Osteoblast (primary cell): ENCODE measurements around the gene PLCB2. TPM values are rescaled to one million over a fixed set of nuclear protein-coding genes. Genes with fewer than 3 reads are reported as not detected.

Source experiments
- DNase-seq: peaks from one replicate; pipeline ENCODE4 v3.0.0; 2011; ENCODE audit warnings: low spot score, mixed read lengths; ENCODE audit not compliant: insufficient read length; ENCODE audit errors: missing footprints
- H2AFZ ChIP-seq: 2 replicates; pipeline ENCODE4 v1.6.0; 2011; ENCODE audit warnings: mild to moderate bottlenecking, low read length
- H3K27ac ChIP-seq: 2 replicates; pipeline ENCODE4 v1.5.1; 2011; ENCODE audit warnings: mild to moderate bottlenecking, low read depth, low read length, moderate library complexity
- H3K27me3 ChIP-seq: 2 replicates; pipeline ENCODE4 v1.6.0; 2012; ENCODE audit warnings: mild to moderate bottlenecking, control low read depth, inconsistent platforms, low read length, moderate library complexity; ENCODE audit not compliant: insufficient read depth
- H3K36me3 ChIP-seq: 2 replicates; pipeline ENCODE4 v1.5.1; 2011; ENCODE audit warnings: mild to moderate bottlenecking, low read length, control low read depth, moderate library complexity; ENCODE audit not compliant: insufficient read depth
- H3K4me1 ChIP-seq: 2 replicates; pipeline ENCODE4 v1.5.1; 2011; ENCODE audit warnings: mild to moderate bottlenecking, low read length, control low read depth, moderate library complexity; ENCODE audit not compliant: insufficient read depth
- H3K4me2 ChIP-seq: 2 replicates; pipeline ENCODE4 v1.6.0; 2011; ENCODE audit warnings: mild to moderate bottlenecking, low read length; ENCODE audit not compliant: insufficient read depth
- H3K4me3 ChIP-seq: fragments of 200-600 bp; sonication (generic); 3 replicates; pipeline ENCODE4 v1.5.1; 2012; ENCODE audit warnings: mild to moderate bottlenecking, low read length, inconsistent platforms; ENCODE audit not compliant: insufficient read depth
- H3K79me2 ChIP-seq: 2 replicates; pipeline ENCODE4 v1.6.0; 2012; ENCODE audit warnings: mild to moderate bottlenecking, low read length, control low read depth, inconsistent platforms; ENCODE audit not compliant: insufficient read depth
- H3K9me3 ChIP-seq: 2 replicates; pipeline ENCODE4 v1.5.1; 2011; ENCODE audit warnings: low read depth, low read length, control low read depth
- H4K20me1 ChIP-seq: 2 replicates; pipeline ENCODE4 v1.6.0; 2012; ENCODE audit warnings: mild to moderate bottlenecking, low read length, control low read depth; ENCODE audit not compliant: insufficient read depth
- total RNA-seq: library from RNA; depleted of rRNA; stranded (reverse); fragments of >200 nt; gene quantifications from 2 replicates; pipeline ENCODE4 v1.2.3, GENCODE V29; 2012
- TF ChIP-seq, protein P1 (sequence below): IDR thresholded peaks from 2 replicates; pipeline ENCODE4 v1.5.1; 2011; ENCODE audit warnings: mild to moderate bottlenecking, low read depth, low read length, moderate library complexity; ENCODE audit errors: extremely low read depth

Gene PLCB2
- total RNA-seq, 1 donor: under 0.01 TPM

DNA sequence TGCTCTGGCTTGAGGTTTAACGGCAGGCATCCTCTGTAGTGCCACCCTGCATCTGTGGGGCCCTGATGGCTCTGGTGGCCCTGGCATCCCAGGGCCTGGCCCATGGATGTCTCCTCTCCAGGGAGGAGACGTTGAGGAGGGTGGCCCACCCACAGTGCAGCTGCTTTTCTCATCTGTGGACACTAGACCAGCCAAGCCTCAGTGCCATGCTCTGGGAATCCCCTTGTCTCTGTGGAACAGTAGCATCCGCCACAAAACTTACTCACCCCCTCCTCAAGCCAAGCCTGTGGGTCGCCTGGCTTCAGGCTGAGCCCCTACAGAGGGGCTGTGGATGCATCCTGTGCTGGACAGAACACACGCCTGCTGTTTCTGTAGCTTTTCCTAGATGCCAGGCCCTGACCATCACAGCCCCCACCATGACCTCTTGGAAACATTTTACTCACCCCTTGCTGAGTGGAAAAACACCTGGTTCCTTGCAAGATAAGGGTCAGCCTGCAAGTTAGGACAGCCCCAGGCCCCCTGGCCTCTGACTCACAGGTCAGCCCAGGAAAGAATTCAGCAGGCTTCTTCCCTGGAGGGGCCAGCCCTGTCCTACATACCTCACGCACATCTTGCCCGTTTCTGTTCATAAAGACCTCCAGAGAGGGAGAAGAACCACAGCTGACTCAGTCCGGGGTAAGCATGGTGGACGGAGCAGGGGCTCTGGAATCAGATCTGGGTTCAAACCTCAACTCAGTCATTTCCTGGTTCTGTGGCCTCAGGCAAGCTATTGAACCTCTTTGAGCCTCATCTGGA lies 49.9 kb downstream of the PLCB2 start:
- H3K9me3 ChIP-seq: no peaks in the 10 kb centered on the region
- H3K27ac ChIP-seq: no peak overlapping the region
- no peaks in the 10 kb centered on the region for H4K20me1 ChIP-seq
- peaks cover 28% of the 10 kb centered on the region for H3K27me3 ChIP-seq
- no peak overlapping the region for H3K4me3 ChIP-seq
- TF ChIP-seq, protein P1, sequence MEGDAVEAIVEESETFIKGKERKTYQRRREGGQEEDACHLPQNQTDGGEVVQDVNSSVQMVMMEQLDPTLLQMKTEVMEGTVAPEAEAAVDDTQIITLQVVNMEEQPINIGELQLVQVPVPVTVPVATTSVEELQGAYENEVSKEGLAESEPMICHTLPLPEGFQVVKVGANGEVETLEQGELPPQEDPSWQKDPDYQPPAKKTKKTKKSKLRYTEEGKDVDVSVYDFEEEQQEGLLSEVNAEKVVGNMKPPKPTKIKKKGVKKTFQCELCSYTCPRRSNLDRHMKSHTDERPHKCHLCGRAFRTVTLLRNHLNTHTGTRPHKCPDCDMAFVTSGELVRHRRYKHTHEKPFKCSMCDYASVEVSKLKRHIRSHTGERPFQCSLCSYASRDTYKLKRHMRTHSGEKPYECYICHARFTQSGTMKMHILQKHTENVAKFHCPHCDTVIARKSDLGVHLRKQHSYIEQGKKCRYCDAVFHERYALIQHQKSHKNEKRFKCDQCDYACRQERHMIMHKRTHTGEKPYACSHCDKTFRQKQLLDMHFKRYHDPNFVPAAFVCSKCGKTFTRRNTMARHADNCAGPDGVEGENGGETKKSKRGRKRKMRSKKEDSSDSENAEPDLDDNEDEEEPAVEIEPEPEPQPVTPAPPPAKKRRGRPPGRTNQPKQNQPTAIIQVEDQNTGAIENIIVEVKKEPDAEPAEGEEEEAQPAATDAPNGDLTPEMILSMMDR: no peak
- H2AFZ ChIP-seq: no peak overlapping the region
- H3K4me2 ChIP-seq: no peak overlapping the region
- peaks cover 3% of the 10 kb centered on the region for H3K4me1 ChIP-seq
- H3K79me2 ChIP-seq: no peaks in the 10 kb centered on the region
- no peaks in the 10 kb centered on the region for H3K36me3 ChIP-seq
- no peak for DNase-seq

DNA sequence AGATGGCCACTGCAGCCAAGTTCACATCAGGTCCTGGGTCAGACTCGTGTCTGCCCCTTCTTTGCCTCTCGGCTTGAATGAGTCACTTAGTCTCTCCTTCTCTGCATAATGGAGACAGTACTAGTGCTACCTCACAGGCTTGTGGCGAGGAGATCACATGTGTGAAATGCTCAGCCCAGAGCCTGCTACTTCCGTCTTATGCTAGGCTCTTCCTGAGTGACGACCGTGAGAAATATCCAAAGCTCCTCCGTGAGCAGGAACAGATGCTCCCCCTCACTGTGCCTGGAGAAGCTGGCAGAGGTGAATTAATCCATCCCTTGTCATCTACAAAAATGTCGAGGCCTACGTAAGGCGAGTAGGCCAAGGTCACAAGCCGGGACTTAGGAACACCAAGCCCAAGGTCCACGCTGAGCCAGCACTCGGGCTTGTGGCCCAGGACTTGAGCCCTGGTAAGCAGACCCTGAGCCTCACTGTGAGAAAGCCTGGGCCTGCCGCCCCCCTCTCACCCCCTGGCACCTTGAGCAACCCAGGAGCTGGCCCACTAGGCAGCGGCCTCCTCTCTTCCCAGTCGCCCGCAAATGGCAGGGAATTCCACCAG lies 51.0 kb downstream of the PLCB2 start:
- Histone ChIP-seq H3K4me1 (no peaks in the 10 kb centered on the region), H3K4me3 (no peak overlapping the region), H3K27me3 (peaks cover 39% of the 10 kb centered on the region), H3K4me2 (no peak overlapping the region), H3K79me2 (no peaks in the 10 kb centered on the region), H4K20me1 (no peaks in the 10 kb centered on the region), H3K27ac (no peak overlapping the region), H3K9me3 (no peaks in the 10 kb centered on the region), H3K36me3 (no peaks in the 10 kb centered on the region), H2AFZ (no peak overlapping the region)
- TF ChIP-seq, protein P1: no peak
- no peak for DNase-seq

DNA sequence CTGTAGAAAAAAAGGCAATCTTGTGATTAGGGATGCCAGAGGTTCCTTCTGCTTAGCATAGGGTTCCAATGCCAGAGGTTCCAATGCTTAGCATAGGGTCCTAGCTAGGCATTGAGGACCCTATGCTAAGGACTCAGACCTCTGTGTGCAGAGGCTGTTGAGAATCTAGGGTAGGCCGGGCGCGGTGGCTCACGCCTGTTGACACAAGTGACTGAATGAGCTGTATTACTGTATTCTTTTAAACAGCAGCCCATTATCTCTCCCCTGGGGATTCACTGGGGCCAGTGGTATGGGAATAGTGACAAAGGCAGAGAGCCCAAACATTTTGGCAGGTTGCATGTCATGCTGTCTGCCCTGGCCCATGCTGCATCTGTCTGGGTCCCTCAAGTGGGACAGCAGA lies 52.7 kb downstream of the PLCB2 start:
- TF ChIP-seq, protein P1: no peak
- Histone ChIP-seq H3K4me2 (no peak overlapping the region), H3K36me3 (no peaks in the 10 kb centered on the region), H3K27me3 (peaks cover 47% of the 10 kb centered on the region), H2AFZ (no peak overlapping the region), H3K4me3 (no peak overlapping the region), H3K27ac (no peak overlapping the region), H3K4me1 (no peaks in the 10 kb centered on the region), H4K20me1 (no peaks in the 10 kb centered on the region), H3K9me3 (no peaks in the 10 kb centered on the region), H3K79me2 (no peaks in the 10 kb centered on the region)
- no peak for DNase-seq

DNA sequence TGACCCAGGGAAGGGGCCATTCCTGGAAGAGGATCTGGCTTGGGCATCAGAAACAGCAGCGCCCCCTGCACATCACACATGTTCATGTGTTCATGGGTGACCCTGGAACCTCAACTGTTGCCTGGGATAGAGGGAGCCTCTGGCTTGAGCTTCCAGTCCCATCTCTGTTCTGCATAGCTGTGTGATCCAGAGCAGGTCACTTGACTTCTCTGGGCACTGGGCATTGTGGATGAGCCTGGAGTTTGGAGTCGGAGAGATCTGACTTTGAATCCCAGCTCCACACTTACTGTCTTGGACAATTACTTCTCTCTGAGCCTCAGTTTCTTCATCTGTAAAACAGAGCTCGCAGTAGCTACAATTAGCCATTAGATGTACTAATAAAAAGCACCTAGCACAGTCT lies 53.3 kb downstream of the PLCB2 start:
- Histone ChIP-seq H3K4me3 (no peak overlapping the region), H3K36me3 (no peaks in the 10 kb centered on the region), H3K79me2 (no peaks in the 10 kb centered on the region), H3K9me3 (no peaks in the 10 kb centered on the region), H3K4me2 (no peak overlapping the region), H4K20me1 (no peaks in the 10 kb centered on the region), H3K27me3 (peaks cover 51% of the 10 kb centered on the region), H2AFZ (no peak overlapping the region), H3K4me1 (no peaks in the 10 kb centered on the region), H3K27ac (no peak overlapping the region)
- DNase-seq: no peak
- TF ChIP-seq, protein P1: no peak
